Measurements from ENCODE around the gene FGD4.

- TF ChIP-seq, protein P1, sequence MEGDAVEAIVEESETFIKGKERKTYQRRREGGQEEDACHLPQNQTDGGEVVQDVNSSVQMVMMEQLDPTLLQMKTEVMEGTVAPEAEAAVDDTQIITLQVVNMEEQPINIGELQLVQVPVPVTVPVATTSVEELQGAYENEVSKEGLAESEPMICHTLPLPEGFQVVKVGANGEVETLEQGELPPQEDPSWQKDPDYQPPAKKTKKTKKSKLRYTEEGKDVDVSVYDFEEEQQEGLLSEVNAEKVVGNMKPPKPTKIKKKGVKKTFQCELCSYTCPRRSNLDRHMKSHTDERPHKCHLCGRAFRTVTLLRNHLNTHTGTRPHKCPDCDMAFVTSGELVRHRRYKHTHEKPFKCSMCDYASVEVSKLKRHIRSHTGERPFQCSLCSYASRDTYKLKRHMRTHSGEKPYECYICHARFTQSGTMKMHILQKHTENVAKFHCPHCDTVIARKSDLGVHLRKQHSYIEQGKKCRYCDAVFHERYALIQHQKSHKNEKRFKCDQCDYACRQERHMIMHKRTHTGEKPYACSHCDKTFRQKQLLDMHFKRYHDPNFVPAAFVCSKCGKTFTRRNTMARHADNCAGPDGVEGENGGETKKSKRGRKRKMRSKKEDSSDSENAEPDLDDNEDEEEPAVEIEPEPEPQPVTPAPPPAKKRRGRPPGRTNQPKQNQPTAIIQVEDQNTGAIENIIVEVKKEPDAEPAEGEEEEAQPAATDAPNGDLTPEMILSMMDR (IDR thresholded peaks at IDR 0.05), result no peak
- TF ChIP-seq EP300 (IDR thresholded peaks at IDR 0.05) (no peak), POLR2A (IDR thresholded peaks at IDR 0.05) (no peak), POLR2AphosphoS5 (IDR thresholded peaks at IDR 0.05) (no peak)
Observed at GRCh38 chr12:32561931-32562341, 162.6 kb downstream of the FGD4 start.
